SU-DHL-6 (cell line): Measurements from ENCODE around the gene UBTD2.

Experiments
- H2AFZ ChIP-seq: fragments of 200-600 bp; sonication (generic); 2 replicates; pipeline ENCODE4 v1.6.1; 2014; ENCODE audit warnings: low read depth, mild to moderate bottlenecking, moderate library complexity, mixed read lengths, antibody characterized with exemption, low read length; ENCODE audit not compliant: severe bottlenecking
- H3F3A ChIP-seq: fragments of 200-600 bp; shearing (Covaris generic); 2 replicates; pipeline ENCODE4 v1.6.0; 2016; ENCODE audit warnings: antibody characterized with exemption, mild to moderate bottlenecking; ENCODE audit not compliant: insufficient read depth
- H3K27ac ChIP-seq: fragments of 200-600 bp; sonication (generic); 2 replicates; pipeline ENCODE4 v1.5.1; 2016; ENCODE audit warnings: low read depth, mild to moderate bottlenecking, low read length, moderate library complexity, mixed read lengths
- H3K27me3 ChIP-seq: fragments of 200-600 bp; sonication (generic), shearing (Covaris generic); 2 replicates; pipeline ENCODE4 v1.6.0; 2014; ENCODE audit warnings: mild to moderate bottlenecking, low read length
- H3K36me3 ChIP-seq: fragments of 200-600 bp; sonication (generic); 2 replicates; pipeline ENCODE4 v1.6.1; 2014; ENCODE audit warnings: mild to moderate bottlenecking, low read length, mixed read lengths
- H3K4me2 ChIP-seq: fragments of 300-600, 200-600 bp; shearing (Covaris generic), sonication (generic); 2 replicates; pipeline ENCODE4 v1.6.0; 2014; ENCODE audit warnings: low read length, low read depth, mild to moderate bottlenecking; ENCODE audit not compliant: poor library complexity, severe bottlenecking
- H3K4me3 ChIP-seq: fragments of 200-600 bp; sonication (generic); 2 replicates; pipeline ENCODE4 v1.5.1; 2014; ENCODE audit warnings: antibody characterized with exemption, low read length, mild to moderate bottlenecking, mixed read lengths; ENCODE audit not compliant: insufficient read depth, poor library complexity, severe bottlenecking
- H3K79me2 ChIP-seq: fragments of 200-600 bp; sonication (generic); 2 replicates; pipeline ENCODE4 v1.6.1; 2014; ENCODE audit warnings: mild to moderate bottlenecking, low read length, moderate library complexity; ENCODE audit not compliant: insufficient read depth
- H3K9ac ChIP-seq: fragments of 200-600 bp; sonication (generic); 2 replicates; pipeline ENCODE4 v1.7.0; 2014; ENCODE audit warnings: mild to moderate bottlenecking, low read length
- H3K9me2 ChIP-seq: fragments of 200-600 bp; sonication (generic); replicated peaks from 2 replicates; pipeline ENCODE4 v1.6.1; 2014; ENCODE audit warnings: low read length; ENCODE audit not compliant: insufficient read depth
- H3K9me3 ChIP-seq: fragments of 200-600 bp; sonication (generic); 2 replicates; pipeline ENCODE4 v1.6.1; 2014; ENCODE audit warnings: low read length, mixed read lengths; ENCODE audit not compliant: insufficient read depth
- H4K20me1 ChIP-seq: fragments of 200-600 bp; sonication (generic); 2 replicates; pipeline ENCODE4 v1.6.1; 2014; ENCODE audit warnings: low read depth, mild to moderate bottlenecking, antibody characterized with exemption, low read length, moderate library complexity, mixed read lengths
- EZH2phosphoT487 ChIP-seq: fragments of 200-600 bp; sonication (generic), shearing (Covaris generic); conservative IDR thresholded peaks from 2 replicates; pipeline ENCODE4 v1.6.1; 2018; ENCODE audit warnings: mild to moderate bottlenecking, antibody characterized with exemption, low read length, moderate library complexity, mixed read lengths
- TF ChIP-seq, protein P1 (sequence below): fragments of 200-600 bp; sonication (generic); IDR thresholded peaks from one replicate; pipeline ENCODE4 v1.5.1; 2017; ENCODE audit warnings: antibody characterized with exemption, mild to moderate bottlenecking, low read length, moderate library complexity; ENCODE audit not compliant: insufficient read depth, poor library complexity, severe bottlenecking

UBTD2 gene

DNA sequence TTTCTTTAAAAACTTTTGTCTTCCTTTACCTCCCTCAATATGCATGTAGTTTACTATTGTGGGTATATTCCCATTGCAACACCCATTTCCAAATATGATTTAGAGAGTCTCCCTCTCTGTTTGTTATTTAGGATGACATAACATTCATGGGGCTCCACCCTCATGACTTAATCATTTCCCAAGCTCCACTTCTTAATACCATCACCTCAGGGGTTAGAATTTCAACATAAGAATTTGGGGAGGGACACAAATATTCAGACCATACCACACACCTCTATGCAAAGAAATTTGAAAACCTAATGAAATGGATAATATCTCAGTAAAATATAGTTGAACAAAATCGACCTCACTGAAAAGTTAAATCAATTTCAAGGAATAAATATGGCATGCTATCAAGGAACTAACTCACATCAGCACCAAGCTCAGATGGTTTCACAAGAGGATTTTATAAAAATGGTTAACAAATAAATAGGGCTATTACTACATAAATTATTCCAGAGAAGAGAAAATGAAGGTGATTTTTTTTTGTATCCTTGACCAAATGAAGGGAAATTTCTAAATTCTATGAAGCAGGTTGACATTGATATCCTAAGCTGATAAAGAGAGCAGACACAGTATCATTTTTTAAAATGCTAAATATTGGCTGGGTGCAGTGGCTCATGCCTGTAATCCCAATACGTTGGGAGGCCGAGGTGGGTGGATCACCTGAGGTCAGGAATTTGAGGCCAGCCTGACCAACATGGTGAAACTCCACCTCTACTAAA is 20.2 kb upstream of the UBTD2 start:
- Histone ChIP-seq H2AFZ (no peak overlapping the region), H3K9ac (no peak overlapping the region), H3K4me2 (no peak overlapping the region), H4K20me1 (no peaks in the 10 kb centered on the region), H3K36me3 (no peaks in the 10 kb centered on the region), H3K9me2 (no peaks in the 10 kb centered on the region), H3K79me2 (no peaks in the 10 kb centered on the region), H3K27ac (no peak overlapping the region), H3K9me3 (no peaks in the 10 kb centered on the region), H3K27me3 (no peaks in the 10 kb centered on the region; the same call in 1 of the 2 replicates), H3F3A (no peaks in the 10 kb centered on the region), H3K4me3 (no peak overlapping the region)
- no peak for TF ChIP-seq EZH2phosphoT487
- TF ChIP-seq, protein P1, sequence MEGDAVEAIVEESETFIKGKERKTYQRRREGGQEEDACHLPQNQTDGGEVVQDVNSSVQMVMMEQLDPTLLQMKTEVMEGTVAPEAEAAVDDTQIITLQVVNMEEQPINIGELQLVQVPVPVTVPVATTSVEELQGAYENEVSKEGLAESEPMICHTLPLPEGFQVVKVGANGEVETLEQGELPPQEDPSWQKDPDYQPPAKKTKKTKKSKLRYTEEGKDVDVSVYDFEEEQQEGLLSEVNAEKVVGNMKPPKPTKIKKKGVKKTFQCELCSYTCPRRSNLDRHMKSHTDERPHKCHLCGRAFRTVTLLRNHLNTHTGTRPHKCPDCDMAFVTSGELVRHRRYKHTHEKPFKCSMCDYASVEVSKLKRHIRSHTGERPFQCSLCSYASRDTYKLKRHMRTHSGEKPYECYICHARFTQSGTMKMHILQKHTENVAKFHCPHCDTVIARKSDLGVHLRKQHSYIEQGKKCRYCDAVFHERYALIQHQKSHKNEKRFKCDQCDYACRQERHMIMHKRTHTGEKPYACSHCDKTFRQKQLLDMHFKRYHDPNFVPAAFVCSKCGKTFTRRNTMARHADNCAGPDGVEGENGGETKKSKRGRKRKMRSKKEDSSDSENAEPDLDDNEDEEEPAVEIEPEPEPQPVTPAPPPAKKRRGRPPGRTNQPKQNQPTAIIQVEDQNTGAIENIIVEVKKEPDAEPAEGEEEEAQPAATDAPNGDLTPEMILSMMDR, result no peak

DNA sequence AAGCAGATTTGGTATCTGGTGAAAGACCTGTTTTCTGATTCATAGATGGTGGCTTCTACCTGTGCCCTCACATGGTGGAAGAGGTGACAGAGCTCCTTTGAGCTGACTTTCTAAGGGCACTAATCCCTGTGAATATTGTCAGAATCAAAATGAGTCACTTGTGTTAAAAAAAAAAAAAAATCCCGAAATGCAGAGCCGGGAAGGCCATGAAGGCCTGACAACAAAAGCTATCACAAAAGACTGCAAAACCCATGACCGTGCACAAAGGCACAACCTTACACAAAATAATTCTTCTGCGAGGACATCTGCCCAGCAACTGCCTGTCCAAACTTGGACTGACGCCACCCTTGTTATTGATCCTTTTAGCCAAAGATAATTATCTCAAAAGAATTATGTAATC is 19.6 kb upstream of the UBTD2 start:
- no peaks in the 10 kb centered on the region for H3K79me2 ChIP-seq
- H3K9me2 ChIP-seq, result no peaks in the 10 kb centered on the region
- no peak overlapping the region for H3K4me3 ChIP-seq
- H4K20me1 ChIP-seq, result no peaks in the 10 kb centered on the region
- no peak overlapping the region for H3K4me2 ChIP-seq
- H3K9me3 ChIP-seq, result no peaks in the 10 kb centered on the region
- H3K27me3 ChIP-seq, result no peaks in the 10 kb centered on the region; the same call in 1 of the 2 replicates
- H3K36me3 ChIP-seq, result no peaks in the 10 kb centered on the region
- no peak overlapping the region for H2AFZ ChIP-seq
- no peaks in the 10 kb centered on the region for H3F3A ChIP-seq
- no peak overlapping the region for H3K27ac ChIP-seq
- no peak for TF ChIP-seq EZH2phosphoT487
- TF ChIP-seq, protein P1, result no peak
- no peak overlapping the region for H3K9ac ChIP-seq

GRCh38 chr5:172302047-172302710 is 18.6 kb upstream of the UBTD2 start:
- no peaks in the 10 kb centered on the region for H3F3A ChIP-seq
- H4K20me1 ChIP-seq, result no peaks in the 10 kb centered on the region
- TF ChIP-seq, protein P1, result no peak
- no peak for TF ChIP-seq EZH2phosphoT487
- no peak overlapping the region for H3K4me3 ChIP-seq
- no peak overlapping the region for H3K9ac ChIP-seq
- no peaks in the 10 kb centered on the region for H3K9me3 ChIP-seq
- no peak overlapping the region for H3K4me2 ChIP-seq
- H3K27ac ChIP-seq, result no peak overlapping the region
- no peak overlapping the region for H2AFZ ChIP-seq
- H3K36me3 ChIP-seq, result no peaks in the 10 kb centered on the region
- no peaks in the 10 kb centered on the region for H3K79me2 ChIP-seq
- no peaks in the 10 kb centered on the region; the same call in 1 of the 2 replicates for H3K27me3 ChIP-seq
- H3K9me2 ChIP-seq, result no peaks in the 10 kb centered on the region
